GM11168 (cell line): ENCODE results near the gene FAM229B.
"Not testable (repeated sequence)": the region's sequence is repeated elsewhere in the genome, so short reads cannot be mapped to it uniquely, and the experiment has no call there.

ENCODE experiments used
- in situ Hi-C: fragments of 300-500 bp; cut with MboI; formaldehyde crosslinking; loops from one replicate; pipeline ENCODE4 v1.12.0; 2022; ENCODE audit warnings: low sequenced_read_pairs; ENCODE audit not compliant: unreplicated experiment

FAM229B gene

GRCh38 chr6:112087136-112087911 lies at the start of gene FAM229B, which contains the start of gene TUBE1:
FAM229B (plus strand) TSS chr6:112087591; CDS start chr6:112099284, 11,693 bp downstream.
TUBE1 (minus strand) TSS chr6:112087482; CDS start chr6:112087434, 48 bp downstream.
- in situ Hi-C loops: no loop called here

GRCh38 chr6:112037783-112038216 lies 49.6 kb upstream of the FAM229B start:
- in situ Hi-C loops: loop anchor here (25.0 kb wide), 1 partner anchor 775 kb away; a partner anchor contains a TSS

GRCh38 chr6:112038268-112038667 lies 49.1 kb upstream of the FAM229B start:
- in situ Hi-C loops: loop anchor here (25.0 kb wide), 1 partner anchor 776 kb away; a partner anchor contains a TSS

- in situ Hi-C loops: loop anchor here (25.0 kb wide), 1 partner anchor 777 kb away; a partner anchor contains a TSS
Measured at GRCh38 chr6:112038756-112039430, 48.5 kb upstream of the FAM229B start.

- in situ Hi-C loops: loop anchor here (25.0 kb wide), 1 partner anchor 777 kb away; a partner anchor contains a TSS
Measured at GRCh38 chr6:112039431-112039770, 48.0 kb upstream of the FAM229B start.

GRCh38 chr6:112040956-112041355 lies 46.4 kb upstream of the FAM229B start:
- in situ Hi-C loops: loop anchor here (25.0 kb wide), 1 partner anchor 779 kb away; a partner anchor contains a TSS

GRCh38 chr6:112041535-112041934 lies 45.9 kb upstream of the FAM229B start:
- in situ Hi-C loops: loop anchor here (25.0 kb wide), 1 partner anchor 779 kb away; a partner anchor contains a TSS

- in situ Hi-C loops: loop anchor here (25.0 kb wide), 1 partner anchor 781 kb away; a partner anchor contains a TSS
Measured at GRCh38 chr6:112043032-112044007, 44.1 kb upstream of the FAM229B start.

GRCh38 chr6:112044196-112044595 lies 43.2 kb upstream of the FAM229B start:
- in situ Hi-C loops: loop anchor here (25.0 kb wide), 1 partner anchor 782 kb away; a partner anchor contains a TSS

GRCh38 chr6:112044856-112045255 lies 42.5 kb upstream of the FAM229B start:
- in situ Hi-C loops: loop anchor here (25.0 kb wide), 1 partner anchor 783 kb away; a partner anchor contains a TSS

- in situ Hi-C loops: loop anchor here (25.0 kb wide), 1 partner anchor 785 kb away; a partner anchor contains a TSS
Measured at GRCh38 chr6:112047523-112047922, 39.9 kb upstream of the FAM229B start.

- in situ Hi-C loops: loop anchor here (25.0 kb wide), 1 partner anchor 787 kb away; a partner anchor contains a TSS
Measured at GRCh38 chr6:112049026-112049799, 38.2 kb upstream of the FAM229B start.

- in situ Hi-C loops: loop anchor here (25.0 kb wide), 1 partner anchor 788 kb away; a partner anchor contains a TSS
Measured at GRCh38 chr6:112049996-112050395, 37.4 kb upstream of the FAM229B start.

- in situ Hi-C loops: no loop called here
Measured at GRCh38 chr6:112050429-112050828, 37.0 kb upstream of the FAM229B start.

- in situ Hi-C loops: not testable (repeated sequence)
Measured at GRCh38 chr6:112051251-112051740, 36.1 kb upstream of the FAM229B start.

- in situ Hi-C loops: no loop called here
Measured at GRCh38 chr6:112054001-112054400, 33.4 kb upstream of the FAM229B start, which contains the start of gene CCN6. CCN6 (plus strand) TSS chr6:112054104; CDS start chr6:112054358, 254 bp downstream.

GRCh38 chr6:112054555-112055190 lies 32.7 kb upstream of the FAM229B start:
- in situ Hi-C loops: no loop called here
